ENCODE results near the gene SLC39A5.

DNA sequence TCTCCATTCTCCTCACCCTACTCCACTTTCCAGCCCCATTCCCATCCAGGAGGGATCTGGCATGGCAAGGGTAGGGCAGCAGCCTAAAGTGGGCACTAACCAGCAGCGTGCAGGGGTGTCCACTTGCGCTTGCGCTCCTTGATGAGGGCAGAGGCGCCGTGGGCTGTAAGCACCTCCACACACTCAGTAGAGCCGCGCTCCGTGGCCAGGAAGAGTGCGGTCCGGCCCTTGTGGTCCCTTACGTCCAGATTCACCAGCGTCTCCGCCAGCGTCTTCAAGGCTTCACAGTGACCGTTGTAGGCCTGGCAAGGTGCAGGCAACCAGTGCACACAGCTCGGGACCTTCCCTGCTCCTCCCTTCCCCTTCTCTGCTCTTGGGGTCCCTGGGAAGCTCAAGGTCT, 18.1 kb downstream of the SLC39A5 start:
- TF ChIP-seq, protein P1, sequence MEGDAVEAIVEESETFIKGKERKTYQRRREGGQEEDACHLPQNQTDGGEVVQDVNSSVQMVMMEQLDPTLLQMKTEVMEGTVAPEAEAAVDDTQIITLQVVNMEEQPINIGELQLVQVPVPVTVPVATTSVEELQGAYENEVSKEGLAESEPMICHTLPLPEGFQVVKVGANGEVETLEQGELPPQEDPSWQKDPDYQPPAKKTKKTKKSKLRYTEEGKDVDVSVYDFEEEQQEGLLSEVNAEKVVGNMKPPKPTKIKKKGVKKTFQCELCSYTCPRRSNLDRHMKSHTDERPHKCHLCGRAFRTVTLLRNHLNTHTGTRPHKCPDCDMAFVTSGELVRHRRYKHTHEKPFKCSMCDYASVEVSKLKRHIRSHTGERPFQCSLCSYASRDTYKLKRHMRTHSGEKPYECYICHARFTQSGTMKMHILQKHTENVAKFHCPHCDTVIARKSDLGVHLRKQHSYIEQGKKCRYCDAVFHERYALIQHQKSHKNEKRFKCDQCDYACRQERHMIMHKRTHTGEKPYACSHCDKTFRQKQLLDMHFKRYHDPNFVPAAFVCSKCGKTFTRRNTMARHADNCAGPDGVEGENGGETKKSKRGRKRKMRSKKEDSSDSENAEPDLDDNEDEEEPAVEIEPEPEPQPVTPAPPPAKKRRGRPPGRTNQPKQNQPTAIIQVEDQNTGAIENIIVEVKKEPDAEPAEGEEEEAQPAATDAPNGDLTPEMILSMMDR (IDR thresholded peaks at IDR 0.05; ENCODE audit: poor library complexity) = no peak
- no peak for TF ChIP-seq EZH2 (IDR thresholded peaks at IDR 0.05; ENCODE audit: borderline replicate concordance)
